Gastrocnemius medialis (tissue), 4 donors: Measurements from ENCODE around the gene AK8. TPM values are rescaled to one million over a fixed set of nuclear protein-coding genes. Genes with fewer than 3 reads are reported as not detected.

Experiments
- ATAC-seq, 2 donors: fragments of 150-250 bp; one replicate each; pipeline ENCODE4 v1.9.1; 2016
- DNase-seq, 2 donors: peaks; one replicate each; pipeline ENCODE4 v3.0.0-alpha.2; 2019
- H3K27ac ChIP-seq, 4 donors: fragments of 200-600 bp; sonication (generic); 1 replicate in 1 of 4; 2 replicates in 3 of 4; pipeline ENCODE4 v1.5.1; 2016 to 2018; ENCODE audit warnings: mild to moderate bottlenecking in 2 of 4, moderate library complexity in 1 of 4
- H3K27me3 ChIP-seq, 3 donors: fragments of 200-600 bp; sonication (generic) in 2 of 3; 1 replicate in 1 of 3; 2 replicates in 2 of 3; pipeline versions ENCODE4 v1.5.1 to v1.6.0; 2016 to 2019; ENCODE audit warnings: mild to moderate bottlenecking in 1 of 3, moderate library complexity in 1 of 3
- H3K36me3 ChIP-seq, 2 donors: fragments of 200-600 bp; sonication (generic) in 1 of 2; one replicate each; pipeline ENCODE4 v1.5.1; 2017 to 2018
- H3K4me1 ChIP-seq, 2 donors: fragments of 200-600 bp; sonication (generic) in 1 of 2; one replicate each; pipeline ENCODE4 v1.5.1; 2016 to 2017; ENCODE audit warnings: mild to moderate bottlenecking in 2 of 2
- H3K4me3 ChIP-seq, 4 donors: fragments of 200-600 bp; sonication (generic) in 3 of 4; 1 replicate in 1 of 4; 2 replicates in 3 of 4; pipeline ENCODE4 v1.5.1; 2016 to 2019; ENCODE audit warnings: mild to moderate bottlenecking in 2 of 4
- H3K9me3 ChIP-seq, 3 donors: fragments of 200-600 bp; sonication (generic) in 2 of 3; 1 replicate in 1 of 3; 2 replicates in 2 of 3; pipeline ENCODE4 v1.5.1; 2016 to 2019
- CTCF ChIP-seq, 5 experiments: fragments of 450-650 bp in 3 of 5; fragments of 200-600 bp in 2 of 5; sonication (generic) in 2 of 5; IDR thresholded peaks in 4 of 5; conservative IDR thresholded peaks in 1 of 5; 1 replicate in 4 of 5; 2 replicates in 1 of 5; pipeline ENCODE4 v1.5.1; 2016 to 2019; ENCODE audit warnings: antibody characterized with exemption in 5 of 5, mild to moderate bottlenecking in 3 of 5, moderate library complexity in 3 of 5
- POLR2A ChIP-seq, 2 donors: fragments of 450-650 bp; IDR thresholded peaks; one replicate each; pipeline ENCODE4 v1.6.1; 2017; ENCODE audit warnings: antibody characterized with exemption in 2 of 2, mild to moderate bottlenecking in 2 of 2, moderate library complexity in 2 of 2
- in situ Hi-C, 4 donors: fragments of 200-750 bp; cut with MboI; loops; one replicate each; pipeline versions ENCODE4 v1.15.0 to v1.8.0; 2017; ENCODE audit warnings: low sequenced_read_pairs in 4 of 4
- intact Hi-C: fragments of 100-400 bp; cut with DNase I; formaldehyde crosslinking; loops from one replicate; pipeline ENCODE4 v1.15.1; 2023; ENCODE audit warnings: low total_unique reads
- total RNA-seq, 4 donors: library from RNA; depleted of rRNA; stranded (reverse); fragments of >200 nt; gene quantifications; one replicate each; pipeline versions ENCODE4 v1.1.0 to v1.2.3, GENCODE V29; 2016

The AK8 gene
- total RNA-seq, 4 donors from 2014 or later = not detected

GRCh38 chr9:132814937-132815336 lies 63.1 kb downstream of the AK8 start:
- H3K27me3 ChIP-seq = peaks cover 5 to 22% (median 13%) of the 10 kb centered on the region in 3 donors
- no peak for DNase-seq
- TF ChIP-seq POLR2A (IDR thresholded peaks at IDR 0.05) (no peak), CTCF (IDR thresholded peaks at IDR 0.05 in 4 of 5, conservative IDR thresholded peaks at IDR 0.05 in 1 of 5) (no peak)
- H3K36me3 ChIP-seq = no peaks in the 10 kb centered on the region
- no peaks in the 10 kb centered on the region for H3K9me3 ChIP-seq
- in situ Hi-C loops = no loop called here
- no peak for ATAC-seq
- no peak overlapping the region for H3K27ac ChIP-seq
- no peaks in the 10 kb centered on the region for H3K4me1 ChIP-seq
- intact Hi-C loops = no loop called here
- no peak overlapping the region for H3K4me3 ChIP-seq

GRCh38 chr9:132813115-132813771 lies 64.8 kb downstream of the AK8 start:
- ATAC-seq = no peak
- H3K4me3 ChIP-seq = no peak overlapping the region
- DNase-seq = no peak
- TF ChIP-seq CTCF (IDR thresholded peaks at IDR 0.05 in 4 of 5, conservative IDR thresholded peaks at IDR 0.05 in 1 of 5) = no peak
- no peak for TF ChIP-seq POLR2A (IDR thresholded peaks at IDR 0.05)
- intact Hi-C loops = no loop called here
- no peaks in the 10 kb centered on the region for H3K9me3 ChIP-seq
- in situ Hi-C loops = no loop called here
- no peaks in the 10 kb centered on the region for H3K36me3 ChIP-seq
- no peak overlapping the region for H3K27ac ChIP-seq
- H3K27me3 ChIP-seq = peaks cover 0 to 16% (median 7%) of the 10 kb centered on the region in 3 donors
- H3K4me1 ChIP-seq = no peaks in the 10 kb centered on the region

GRCh38 chr9:132811985-132812384 lies 66.1 kb downstream of the AK8 start:
- H3K27me3 ChIP-seq = peaks cover 0 to 13% (median 7%) of the 10 kb centered on the region in 3 donors
- no peak overlapping the region for H3K4me3 ChIP-seq
- in situ Hi-C loops (no loop called here), intact Hi-C loops (no loop called here)
- no peaks in the 10 kb centered on the region for H3K4me1 ChIP-seq
- TF ChIP-seq POLR2A (IDR thresholded peaks at IDR 0.05) (no peak), CTCF (IDR thresholded peaks at IDR 0.05 in 4 of 5, conservative IDR thresholded peaks at IDR 0.05 in 1 of 5) (no peak)
- no peaks in the 10 kb centered on the region for H3K9me3 ChIP-seq
- DNase-seq (no peak), ATAC-seq (no peak)
- no peaks in the 10 kb centered on the region for H3K36me3 ChIP-seq
- no peak overlapping the region for H3K27ac ChIP-seq

GRCh38 chr9:132810314-132810713 lies 67.8 kb downstream of the AK8 start:
- Histone ChIP-seq H3K9me3 (no peaks in the 10 kb centered on the region), H3K27ac (no peak overlapping the region), H3K4me1 (no peaks in the 10 kb centered on the region), H3K36me3 (no peaks in the 10 kb centered on the region), H3K27me3 (peaks cover 0 to 8% (median 3%) of the 10 kb centered on the region in 3 donors), H3K4me3 (no peak overlapping the region)
- in situ Hi-C loops = no loop called here
- ATAC-seq = no peak
- intact Hi-C loops = no loop called here
- no peak for DNase-seq
- TF ChIP-seq CTCF (IDR thresholded peaks at IDR 0.05 in 4 of 5, conservative IDR thresholded peaks at IDR 0.05 in 1 of 5) (no peak), POLR2A (IDR thresholded peaks at IDR 0.05) (no peak)
